ENCODE results near the gene GCDH. TPM values are rescaled to one million over a fixed set of nuclear protein-coding genes. Genes with fewer than 3 reads are reported as not detected.

The GCDH gene
- total RNA-seq, 1 donor from 2014 or later = 33.2 TPM

DNA sequence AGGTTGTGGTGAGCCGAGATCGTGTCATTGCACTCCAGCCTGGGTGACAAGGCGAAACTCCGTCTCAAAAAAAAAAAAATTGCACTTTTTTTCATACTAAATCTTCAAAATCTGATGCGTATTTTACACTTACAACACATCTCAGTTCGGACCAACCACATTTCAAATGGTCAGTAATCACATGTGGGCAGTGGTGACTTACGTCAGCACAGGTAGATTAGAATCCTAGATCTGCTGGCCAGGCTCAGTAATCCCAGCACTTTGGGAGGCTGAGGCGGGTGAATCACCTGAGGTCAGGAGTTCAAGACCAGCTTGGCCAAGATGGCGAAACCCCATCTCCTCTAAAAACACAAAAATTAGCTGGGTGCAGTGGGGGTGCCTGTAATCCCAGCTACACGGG lies 44.1 kb downstream of the GCDH start:
- intact Hi-C loops (cut with DNase I) = no loop called here
- DNase-seq (ENCODE audit: low spot score) = no peak

GRCh38 chr19:12936582-12936981 lies 45.6 kb downstream of the GCDH start:
- intact Hi-C loops (cut with DNase I) = no loop called here
- no peak for DNase-seq (ENCODE audit: low spot score)

- no peak for DNase-seq (ENCODE audit: low spot score)
Measured at GRCh38 chr19:12937093-12937926, 46.4 kb downstream of the GCDH start.

DNA sequence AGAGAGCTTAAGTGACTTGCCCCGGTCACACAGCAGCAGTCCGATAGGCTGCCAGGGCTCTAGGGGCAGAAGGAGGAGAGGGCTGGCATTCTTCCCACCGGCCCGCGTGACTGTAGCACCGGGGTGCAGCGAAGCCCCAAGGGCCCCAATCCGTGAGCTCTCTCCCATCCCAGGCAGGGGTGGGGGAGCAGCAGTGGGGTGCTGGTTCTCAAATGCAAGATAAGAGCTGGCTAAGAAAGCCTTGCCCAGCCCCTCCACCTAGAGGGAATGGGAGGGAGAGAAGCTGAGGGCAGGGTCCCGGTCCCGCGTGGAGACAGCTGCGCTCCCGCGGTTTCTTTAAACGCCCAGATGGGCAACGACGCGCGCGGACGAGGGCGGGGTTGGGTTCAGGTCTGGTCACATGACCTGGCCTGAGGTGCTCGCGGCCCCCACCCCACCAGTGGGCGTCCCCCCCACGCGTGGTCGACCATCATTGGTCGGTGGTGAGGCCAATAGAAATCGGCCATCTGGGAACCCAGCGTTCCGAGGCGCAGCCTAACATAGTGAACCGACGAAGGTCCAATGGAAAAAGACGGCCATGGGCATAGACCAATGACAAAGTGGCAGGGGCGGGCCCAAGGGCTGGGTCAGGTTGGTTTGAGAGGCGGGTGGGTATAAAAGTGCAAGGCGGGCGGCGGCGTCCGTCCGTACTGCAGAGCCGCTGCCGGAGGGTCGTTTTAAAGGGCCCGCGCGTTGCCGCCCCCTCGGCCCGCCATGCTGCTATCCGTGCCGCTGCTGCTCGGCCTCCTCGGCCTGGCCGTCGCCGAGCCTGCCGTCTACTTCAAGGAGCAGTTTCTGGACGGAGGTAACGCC lies 47.2 kb downstream of the GCDH start, which contains the start of gene CALR:
CALR (plus strand) TSS at position 683 of the 852 bp plus-strand sequence; CDS start at position 754, 71 bp downstream.
- intact Hi-C loops (cut with DNase I) = no loop called here
- peak; percentile 100 for DNase-seq (ENCODE audit: low spot score)

More at GRCh38 chr19:12937093-12937926, 46.4 kb downstream of the GCDH start:
- intact Hi-C loops (cut with DNase I) = no loop called here

DNA sequence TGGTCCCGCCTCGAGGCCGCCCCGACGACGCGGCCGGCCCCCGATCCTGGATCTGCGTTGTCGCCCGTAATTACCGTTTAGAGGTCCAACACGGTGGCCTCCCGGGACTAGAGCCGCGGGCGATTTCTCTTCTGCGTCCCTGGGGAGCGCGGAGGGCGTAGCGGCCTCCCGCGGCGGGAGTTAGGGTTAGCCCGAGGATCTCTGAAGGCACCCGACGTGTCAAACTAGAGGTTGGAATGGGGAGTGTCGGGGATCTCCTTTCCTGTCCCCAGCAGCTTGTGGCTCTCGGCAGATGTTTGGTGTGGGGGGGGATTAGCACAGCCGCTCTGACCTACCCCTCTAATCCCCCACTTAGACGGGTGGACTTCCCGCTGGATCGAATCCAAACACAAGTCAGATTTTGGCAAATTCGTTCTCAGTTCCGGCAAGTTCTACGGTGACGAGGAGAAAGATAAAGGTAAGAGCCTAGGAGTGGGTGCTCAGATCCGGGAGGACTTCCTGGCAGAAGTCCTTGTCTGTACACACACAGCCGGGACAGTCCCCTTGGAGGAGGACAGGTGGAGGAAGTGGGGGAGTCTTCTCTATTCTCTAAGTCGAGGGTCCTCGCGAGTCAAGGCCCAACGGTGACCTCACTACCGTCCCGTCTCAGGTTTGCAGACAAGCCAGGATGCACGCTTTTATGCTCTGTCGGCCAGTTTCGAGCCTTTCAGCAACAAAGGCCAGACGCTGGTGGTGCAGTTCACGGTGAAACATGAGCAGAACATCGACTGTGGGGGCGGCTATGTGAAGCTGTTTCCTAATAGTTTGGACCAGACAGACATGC lies 48.0 kb downstream of the GCDH start:
- DNase-seq (ENCODE audit: low spot score) = no peak
- intact Hi-C loops (cut with DNase I) = no loop called here

DNA sequence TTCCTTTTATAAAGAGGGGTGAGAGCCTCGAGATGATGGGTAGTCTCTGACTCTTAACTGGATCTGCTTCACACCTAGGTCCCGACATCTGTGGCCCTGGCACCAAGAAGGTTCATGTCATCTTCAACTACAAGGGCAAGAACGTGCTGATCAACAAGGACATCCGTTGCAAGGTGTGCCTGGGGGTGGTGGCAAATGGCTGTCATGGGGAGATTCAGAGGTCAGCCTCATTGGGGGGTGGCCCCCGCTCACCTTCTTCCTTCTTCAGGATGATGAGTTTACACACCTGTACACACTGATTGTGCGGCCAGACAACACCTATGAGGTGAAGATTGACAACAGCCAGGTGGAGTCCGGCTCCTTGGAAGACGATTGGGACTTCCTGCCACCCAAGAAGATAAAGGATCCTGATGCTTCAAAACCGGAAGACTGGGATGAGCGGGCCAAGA lies 49.0 kb downstream of the GCDH start:
- no peak for DNase-seq (ENCODE audit: low spot score)
- intact Hi-C loops (cut with DNase I) = no loop called here

GRCh38 chr19:12940897-12941296 lies 49.9 kb downstream of the GCDH start:
- intact Hi-C loops (cut with DNase I) = no loop called here
- no peak for DNase-seq (ENCODE audit: low spot score)

GRCh38 chr19:12943437-12944044 lies 52.6 kb downstream of the GCDH start:
- no peak for DNase-seq (ENCODE audit: low spot score)
- intact Hi-C loops (cut with DNase I) = no loop called here

- DNase-seq (ENCODE audit: low spot score) = no peak
- intact Hi-C loops (cut with DNase I) = no loop called here
Measured at GRCh38 chr19:12944104-12944674, 53.2 kb downstream of the GCDH start.

- DNase-seq (ENCODE audit: low spot score) = peak; percentile 97
- intact Hi-C loops (cut with DNase I) = no loop called here
Measured at GRCh38 chr19:12945479-12946091, 54.6 kb downstream of the GCDH start, which contains the start of gene RAD23A. Gene RAD23A, plus strand, starts transcription at chr19:12945862. Its CDS starts 87 bp downstream, at chr19:12945949.

GRCh38 chr19:12946092-12946721 lies 55.2 kb downstream of the GCDH start:
- no peak for DNase-seq (ENCODE audit: low spot score)
- intact Hi-C loops (cut with DNase I) = no loop called here

DNA sequence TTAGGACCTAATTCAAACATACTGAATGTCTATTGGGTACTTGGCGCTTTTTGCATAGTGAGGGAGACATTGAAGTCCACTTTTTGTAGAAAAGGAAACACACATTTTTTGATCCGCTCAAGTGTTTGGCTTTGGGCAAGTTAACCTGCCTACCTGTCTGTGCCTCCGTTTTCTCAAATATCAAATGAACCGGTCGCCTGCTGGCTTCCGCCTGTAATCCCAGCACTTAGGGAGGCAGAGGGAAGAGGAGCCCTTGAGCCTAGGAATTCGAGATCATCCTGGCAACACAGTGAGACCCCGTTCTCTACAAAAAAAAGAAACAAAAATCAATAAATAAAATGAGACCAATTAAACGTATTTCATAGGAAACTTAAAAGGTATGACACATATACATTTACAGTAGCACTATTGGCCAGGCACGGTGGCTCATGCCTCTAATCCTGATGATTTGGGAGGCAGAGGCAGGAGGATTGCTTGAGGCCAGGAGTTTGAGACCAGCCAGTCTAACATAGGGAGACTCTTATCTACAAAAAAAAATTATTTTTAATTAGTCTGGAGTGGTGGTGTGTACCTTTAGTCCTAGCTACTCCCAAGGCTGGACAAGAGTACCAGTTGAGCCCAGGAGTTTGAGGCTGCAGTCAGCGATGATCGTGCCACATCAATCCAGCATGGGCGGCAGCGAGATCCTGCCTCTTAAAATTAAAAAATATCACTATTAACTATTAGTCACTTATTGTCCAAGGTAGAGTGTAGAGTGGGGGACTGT lies 56.0 kb downstream of the GCDH start:
- intact Hi-C loops (cut with DNase I) = no loop called here

DNA sequence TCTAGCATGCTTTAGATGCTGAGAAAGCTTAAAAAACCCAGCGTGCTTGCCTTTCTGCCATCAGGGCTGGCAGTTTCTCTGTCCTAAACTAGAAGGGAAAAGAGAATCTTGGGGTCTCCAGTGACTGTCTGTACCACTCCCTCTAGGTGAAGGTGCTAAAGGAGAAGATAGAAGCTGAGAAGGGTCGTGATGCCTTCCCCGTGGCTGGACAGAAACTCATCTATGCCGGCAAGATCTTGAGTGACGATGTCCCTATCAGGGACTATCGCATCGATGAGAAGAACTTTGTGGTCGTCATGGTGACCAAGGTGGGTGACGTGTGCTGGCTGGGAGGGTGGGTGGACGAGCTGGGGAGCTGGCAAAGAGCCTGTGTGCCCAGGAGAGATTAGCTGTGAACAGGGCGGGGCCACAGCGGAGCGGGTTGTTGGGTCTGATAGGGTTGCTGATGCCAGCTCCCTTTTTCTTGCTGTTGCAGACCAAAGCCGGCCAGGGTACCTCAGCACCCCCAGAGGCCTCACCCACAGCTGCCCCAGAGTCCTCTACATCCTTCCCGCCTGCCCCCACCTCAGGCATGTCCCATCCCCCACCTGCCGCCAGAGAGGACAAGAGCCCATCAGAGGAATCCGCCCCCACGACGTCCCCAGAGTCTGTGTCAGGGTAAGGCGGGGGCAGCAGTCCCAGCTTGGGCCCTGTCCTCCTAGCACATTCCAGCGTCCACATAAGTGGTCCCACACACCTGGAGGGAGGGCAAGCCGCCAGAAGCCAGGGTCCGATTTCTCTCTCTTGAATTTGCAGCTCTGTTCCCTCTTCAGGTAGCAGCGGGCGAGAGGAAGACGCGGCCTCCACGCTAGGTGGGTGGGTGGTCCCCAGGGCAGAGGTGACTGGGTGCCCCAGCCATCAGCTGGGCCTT lies 57.0 kb downstream of the GCDH start:
- intact Hi-C loops (cut with DNase I) = no loop called here
- DNase-seq (ENCODE audit: low spot score) = no peak

More for the DNA sequence above, 56.0 kb downstream of the GCDH start:
- no peak for DNase-seq (ENCODE audit: low spot score)

DNA sequence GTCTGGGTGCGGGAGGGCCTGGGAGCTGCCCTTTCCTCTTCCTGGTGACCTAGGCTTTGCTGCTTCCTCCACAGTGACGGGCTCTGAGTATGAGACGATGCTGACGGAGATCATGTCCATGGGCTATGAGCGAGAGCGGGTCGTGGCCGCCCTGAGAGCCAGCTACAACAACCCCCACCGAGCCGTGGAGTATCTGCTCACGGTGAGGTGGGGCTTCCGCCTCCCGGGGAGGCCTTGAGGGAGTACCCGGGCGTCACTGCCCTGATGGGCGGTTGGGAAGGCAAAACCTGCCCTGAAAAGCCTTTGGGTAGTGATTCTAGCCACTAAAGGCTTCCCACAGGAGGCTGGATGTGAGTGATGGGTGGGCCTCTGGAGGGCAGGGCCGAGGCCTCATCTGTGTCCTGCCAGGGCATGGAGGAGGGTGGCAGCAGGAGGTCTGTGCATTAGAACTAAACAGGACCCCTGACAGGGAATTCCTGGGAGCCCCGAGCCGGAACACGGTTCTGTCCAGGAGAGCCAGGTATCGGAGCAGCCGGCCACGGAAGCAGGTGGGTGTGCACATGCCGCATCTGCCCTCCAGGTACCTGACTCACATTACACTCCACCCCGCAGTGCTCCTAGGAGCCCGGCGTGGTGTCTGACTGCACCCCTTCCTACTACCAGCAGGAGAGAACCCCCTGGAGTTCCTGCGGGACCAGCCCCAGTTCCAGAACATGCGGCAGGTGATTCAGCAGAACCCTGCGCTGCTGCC lies 57.8 kb downstream of the GCDH start:
- intact Hi-C loops (cut with DNase I) = no loop called here

More for the DNA sequence above, 57.8 kb downstream of the GCDH start:
- DNase-seq (ENCODE audit: low spot score) = no peak
